ENCODE data around the gene HADHB. TPM values are rescaled to one million over a fixed set of nuclear protein-coding genes. Genes with fewer than 3 reads are reported as not detected.

Gene HADHB
- total RNA-seq, 1 donor from 2014 or later, result 101 TPM

- no peak for DNase-seq (ENCODE audit: low spot score)
- no peak overlapping the region for H3K4me3 Mint-ChIP-seq (ENCODE audit: unreplicated experiment)
- no peak overlapping the region for H3K27ac Mint-ChIP-seq (ENCODE audit: unreplicated experiment)
- H3K36me3 Mint-ChIP-seq (ENCODE audit: low read depth, unreplicated experiment), result peaks cover 1% of the 10 kb centered on the region
- TF ChIP-seq CTCF (IDR thresholded peaks at IDR 0.05; ENCODE audit: unreplicated experiment), result no peak
- no peaks in the 10 kb centered on the region for H3K9me3 Mint-ChIP-seq (ENCODE audit: unreplicated experiment)
- no peaks in the 10 kb centered on the region for H3K4me1 Mint-ChIP-seq (ENCODE audit: unreplicated experiment)
- no peaks in the 10 kb centered on the region for H3K27me3 Mint-ChIP-seq (ENCODE audit: unreplicated experiment)
Observed at GRCh38 chr2:26292646-26293045, 47.9 kb downstream of the HADHB start.

- no peaks in the 10 kb centered on the region for H3K9me3 Mint-ChIP-seq (ENCODE audit: unreplicated experiment)
Observed at GRCh38 chr2:26295511-26295910, 50.8 kb downstream of the HADHB start.

GRCh38 chr2:26297061-26297460, 52.3 kb downstream of the HADHB start:
- Mint-ChIP-seq H3K27ac (ENCODE audit: unreplicated experiment) (no peak overlapping the region), H3K27me3 (ENCODE audit: unreplicated experiment) (peaks cover 3% of the 10 kb centered on the region)
- DNase-seq (ENCODE audit: low spot score), result no peak

More at GRCh38 chr2:26295511-26295910, 50.8 kb downstream of the HADHB start:
- no peaks in the 10 kb centered on the region for H3K36me3 Mint-ChIP-seq (ENCODE audit: low read depth, unreplicated experiment)
- no peak overlapping the region for H3K4me3 Mint-ChIP-seq (ENCODE audit: unreplicated experiment)
- DNase-seq (ENCODE audit: low spot score), result no peak
- H3K27ac Mint-ChIP-seq (ENCODE audit: unreplicated experiment), result no peak overlapping the region
- no peaks in the 10 kb centered on the region for H3K27me3 Mint-ChIP-seq (ENCODE audit: unreplicated experiment)
- TF ChIP-seq CTCF (IDR thresholded peaks at IDR 0.05; ENCODE audit: unreplicated experiment), result no peak
- H3K4me1 Mint-ChIP-seq (ENCODE audit: unreplicated experiment), result no peaks in the 10 kb centered on the region

GRCh38 chr2:26298286-26298637, 53.5 kb downstream of the HADHB start:
- Mint-ChIP-seq H3K36me3 (ENCODE audit: low read depth, unreplicated experiment) (no peaks in the 10 kb centered on the region), H3K27ac (ENCODE audit: unreplicated experiment) (no peak overlapping the region), H3K27me3 (ENCODE audit: unreplicated experiment) (peaks cover 5% of the 10 kb centered on the region), H3K4me1 (ENCODE audit: unreplicated experiment) (no peaks in the 10 kb centered on the region), H3K4me3 (ENCODE audit: unreplicated experiment) (no peak overlapping the region), H3K9me3 (ENCODE audit: unreplicated experiment) (no peaks in the 10 kb centered on the region)
- DNase-seq (ENCODE audit: low spot score), result no peak
- TF ChIP-seq CTCF (IDR thresholded peaks at IDR 0.05; ENCODE audit: unreplicated experiment), result no peak

More at GRCh38 chr2:26297061-26297460, 52.3 kb downstream of the HADHB start:
- H3K4me1 Mint-ChIP-seq (ENCODE audit: unreplicated experiment), result no peaks in the 10 kb centered on the region
- TF ChIP-seq CTCF (IDR thresholded peaks at IDR 0.05; ENCODE audit: unreplicated experiment), result no peak
- H3K4me3 Mint-ChIP-seq (ENCODE audit: unreplicated experiment), result no peak overlapping the region
- H3K9me3 Mint-ChIP-seq (ENCODE audit: unreplicated experiment), result no peaks in the 10 kb centered on the region
- H3K36me3 Mint-ChIP-seq (ENCODE audit: low read depth, unreplicated experiment), result no peaks in the 10 kb centered on the region

GRCh38 chr2:26298638-26299393, 54.1 kb downstream of the HADHB start:
- no peaks in the 10 kb centered on the region for H3K4me1 Mint-ChIP-seq (ENCODE audit: unreplicated experiment)
- H3K9me3 Mint-ChIP-seq (ENCODE audit: unreplicated experiment), result no peaks in the 10 kb centered on the region
- no peak for DNase-seq (ENCODE audit: low spot score)
- no peak overlapping the region for H3K4me3 Mint-ChIP-seq (ENCODE audit: unreplicated experiment)
- H3K36me3 Mint-ChIP-seq (ENCODE audit: low read depth, unreplicated experiment), result no peaks in the 10 kb centered on the region
- H3K27ac Mint-ChIP-seq (ENCODE audit: unreplicated experiment), result no peak overlapping the region
- H3K27me3 Mint-ChIP-seq (ENCODE audit: unreplicated experiment), result peaks cover 5% of the 10 kb centered on the region
- TF ChIP-seq CTCF (IDR thresholded peaks at IDR 0.05; ENCODE audit: unreplicated experiment), result no peak
